ENCODE data around the gene PDZRN3. TPM values are rescaled to one million over a fixed set of nuclear protein-coding genes. Genes with fewer than 3 reads are reported as not detected.

The PDZRN3 gene
- total and polyA plus RNA-seq, 2 experiments from 2014 or later = 7.5 to 14.0 TPM

DNA sequence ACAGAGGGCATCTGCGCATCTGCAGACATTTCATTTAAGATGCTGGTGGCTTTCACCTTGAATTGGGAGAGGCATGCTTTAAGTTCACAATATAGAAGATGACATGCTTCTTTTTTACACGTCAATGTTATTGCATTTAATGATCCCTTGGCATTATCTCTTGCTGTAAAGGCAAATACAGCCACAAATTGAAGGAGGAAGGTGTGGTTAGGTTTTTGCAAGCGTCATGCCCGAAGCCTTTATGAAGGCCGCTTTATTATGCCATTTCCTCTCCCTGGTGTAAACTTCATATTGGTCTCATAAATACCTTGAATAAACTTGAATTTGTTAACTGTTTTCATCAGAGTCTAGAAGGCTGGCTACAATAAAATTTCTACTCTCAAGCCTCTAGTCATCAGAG is 212.7 kb downstream of the PDZRN3 start:
- H3K4me3 Mint-ChIP-seq = no peak overlapping the region
- Histone ChIP-seq H3F3A (replicated peaks; ENCODE audit: low read depth) (no peaks in the 10 kb centered on the region), H3K9me2 (ENCODE audit: insufficient read depth) (no peaks in the 10 kb centered on the region), H3K4me1 (ENCODE audit: insufficient read depth) (peaks cover 8% of the 10 kb centered on the region; the same call in 1 of the 2 replicates), H3K27me3 (ENCODE audit: insufficient read depth) (no peaks in the 10 kb centered on the region), H3K4me2 (no peak overlapping the region), H4K20me1 (replicated peaks; ENCODE audit: insufficient read depth) (no peaks in the 10 kb centered on the region), H2AFZ (no peak overlapping the region), H3K79me2 (replicated peaks; ENCODE audit: insufficient read depth) (no peaks in the 10 kb centered on the region), H3K27ac (ENCODE audit: low read depth) (no peak overlapping the region), H3K36me3 (ENCODE audit: insufficient read depth) (no peaks in the 10 kb centered on the region), H3K4me3 (no peak overlapping the region)
- H3K27ac Mint-ChIP-seq = no peak overlapping the region
- H3K9me3 Mint-ChIP-seq = no peaks in the 10 kb centered on the region
- no peak for TF ChIP-seq EZH2 (IDR thresholded peaks at IDR 0.05; ENCODE audit: low read depth, unreplicated experiment)
- no peak for TF ChIP-seq EZH2phosphoT487 (IDR thresholded peaks at IDR 0.05; ENCODE audit: unreplicated experiment)
- no peak for TF ChIP-seq ZNF114 (CRISPR knock-in tag; IDR thresholded peaks at IDR 0.05)
- no peak for TF ChIP-seq CTCF (conservative IDR thresholded peaks at IDR 0.05; ENCODE audit: low read depth in 2 of 2)
- TF ChIP-seq NANOG (IDR thresholded peaks at IDR 0.05; ENCODE audit: borderline replicate concordance) = no peak
- TF ChIP-seq CREB1 (CRISPR knock-in tag; IDR thresholded peaks at IDR 0.05; ENCODE audit: low read depth) = no peak
- TF ChIP-seq, protein P1, sequence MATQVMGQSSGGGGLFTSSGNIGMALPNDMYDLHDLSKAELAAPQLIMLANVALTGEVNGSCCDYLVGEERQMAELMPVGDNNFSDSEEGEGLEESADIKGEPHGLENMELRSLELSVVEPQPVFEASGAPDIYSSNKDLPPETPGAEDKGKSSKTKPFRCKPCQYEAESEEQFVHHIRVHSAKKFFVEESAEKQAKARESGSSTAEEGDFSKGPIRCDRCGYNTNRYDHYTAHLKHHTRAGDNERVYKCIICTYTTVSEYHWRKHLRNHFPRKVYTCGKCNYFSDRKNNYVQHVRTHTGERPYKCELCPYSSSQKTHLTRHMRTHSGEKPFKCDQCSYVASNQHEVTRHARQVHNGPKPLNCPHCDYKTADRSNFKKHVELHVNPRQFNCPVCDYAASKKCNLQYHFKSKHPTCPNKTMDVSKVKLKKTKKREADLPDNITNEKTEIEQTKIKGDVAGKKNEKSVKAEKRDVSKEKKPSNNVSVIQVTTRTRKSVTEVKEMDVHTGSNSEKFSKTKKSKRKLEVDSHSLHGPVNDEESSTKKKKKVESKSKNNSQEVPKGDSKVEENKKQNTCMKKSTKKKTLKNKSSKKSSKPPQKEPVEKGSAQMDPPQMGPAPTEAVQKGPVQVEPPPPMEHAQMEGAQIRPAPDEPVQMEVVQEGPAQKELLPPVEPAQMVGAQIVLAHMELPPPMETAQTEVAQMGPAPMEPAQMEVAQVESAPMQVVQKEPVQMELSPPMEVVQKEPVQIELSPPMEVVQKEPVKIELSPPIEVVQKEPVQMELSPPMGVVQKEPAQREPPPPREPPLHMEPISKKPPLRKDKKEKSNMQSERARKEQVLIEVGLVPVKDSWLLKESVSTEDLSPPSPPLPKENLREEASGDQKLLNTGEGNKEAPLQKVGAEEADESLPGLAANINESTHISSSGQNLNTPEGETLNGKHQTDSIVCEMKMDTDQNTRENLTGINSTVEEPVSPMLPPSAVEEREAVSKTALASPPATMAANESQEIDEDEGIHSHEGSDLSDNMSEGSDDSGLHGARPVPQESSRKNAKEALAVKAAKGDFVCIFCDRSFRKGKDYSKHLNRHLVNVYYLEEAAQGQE (IDR thresholded peaks at IDR 0.05; ENCODE audit: unreplicated experiment) = no peak
- TF ChIP-seq, protein P2, sequence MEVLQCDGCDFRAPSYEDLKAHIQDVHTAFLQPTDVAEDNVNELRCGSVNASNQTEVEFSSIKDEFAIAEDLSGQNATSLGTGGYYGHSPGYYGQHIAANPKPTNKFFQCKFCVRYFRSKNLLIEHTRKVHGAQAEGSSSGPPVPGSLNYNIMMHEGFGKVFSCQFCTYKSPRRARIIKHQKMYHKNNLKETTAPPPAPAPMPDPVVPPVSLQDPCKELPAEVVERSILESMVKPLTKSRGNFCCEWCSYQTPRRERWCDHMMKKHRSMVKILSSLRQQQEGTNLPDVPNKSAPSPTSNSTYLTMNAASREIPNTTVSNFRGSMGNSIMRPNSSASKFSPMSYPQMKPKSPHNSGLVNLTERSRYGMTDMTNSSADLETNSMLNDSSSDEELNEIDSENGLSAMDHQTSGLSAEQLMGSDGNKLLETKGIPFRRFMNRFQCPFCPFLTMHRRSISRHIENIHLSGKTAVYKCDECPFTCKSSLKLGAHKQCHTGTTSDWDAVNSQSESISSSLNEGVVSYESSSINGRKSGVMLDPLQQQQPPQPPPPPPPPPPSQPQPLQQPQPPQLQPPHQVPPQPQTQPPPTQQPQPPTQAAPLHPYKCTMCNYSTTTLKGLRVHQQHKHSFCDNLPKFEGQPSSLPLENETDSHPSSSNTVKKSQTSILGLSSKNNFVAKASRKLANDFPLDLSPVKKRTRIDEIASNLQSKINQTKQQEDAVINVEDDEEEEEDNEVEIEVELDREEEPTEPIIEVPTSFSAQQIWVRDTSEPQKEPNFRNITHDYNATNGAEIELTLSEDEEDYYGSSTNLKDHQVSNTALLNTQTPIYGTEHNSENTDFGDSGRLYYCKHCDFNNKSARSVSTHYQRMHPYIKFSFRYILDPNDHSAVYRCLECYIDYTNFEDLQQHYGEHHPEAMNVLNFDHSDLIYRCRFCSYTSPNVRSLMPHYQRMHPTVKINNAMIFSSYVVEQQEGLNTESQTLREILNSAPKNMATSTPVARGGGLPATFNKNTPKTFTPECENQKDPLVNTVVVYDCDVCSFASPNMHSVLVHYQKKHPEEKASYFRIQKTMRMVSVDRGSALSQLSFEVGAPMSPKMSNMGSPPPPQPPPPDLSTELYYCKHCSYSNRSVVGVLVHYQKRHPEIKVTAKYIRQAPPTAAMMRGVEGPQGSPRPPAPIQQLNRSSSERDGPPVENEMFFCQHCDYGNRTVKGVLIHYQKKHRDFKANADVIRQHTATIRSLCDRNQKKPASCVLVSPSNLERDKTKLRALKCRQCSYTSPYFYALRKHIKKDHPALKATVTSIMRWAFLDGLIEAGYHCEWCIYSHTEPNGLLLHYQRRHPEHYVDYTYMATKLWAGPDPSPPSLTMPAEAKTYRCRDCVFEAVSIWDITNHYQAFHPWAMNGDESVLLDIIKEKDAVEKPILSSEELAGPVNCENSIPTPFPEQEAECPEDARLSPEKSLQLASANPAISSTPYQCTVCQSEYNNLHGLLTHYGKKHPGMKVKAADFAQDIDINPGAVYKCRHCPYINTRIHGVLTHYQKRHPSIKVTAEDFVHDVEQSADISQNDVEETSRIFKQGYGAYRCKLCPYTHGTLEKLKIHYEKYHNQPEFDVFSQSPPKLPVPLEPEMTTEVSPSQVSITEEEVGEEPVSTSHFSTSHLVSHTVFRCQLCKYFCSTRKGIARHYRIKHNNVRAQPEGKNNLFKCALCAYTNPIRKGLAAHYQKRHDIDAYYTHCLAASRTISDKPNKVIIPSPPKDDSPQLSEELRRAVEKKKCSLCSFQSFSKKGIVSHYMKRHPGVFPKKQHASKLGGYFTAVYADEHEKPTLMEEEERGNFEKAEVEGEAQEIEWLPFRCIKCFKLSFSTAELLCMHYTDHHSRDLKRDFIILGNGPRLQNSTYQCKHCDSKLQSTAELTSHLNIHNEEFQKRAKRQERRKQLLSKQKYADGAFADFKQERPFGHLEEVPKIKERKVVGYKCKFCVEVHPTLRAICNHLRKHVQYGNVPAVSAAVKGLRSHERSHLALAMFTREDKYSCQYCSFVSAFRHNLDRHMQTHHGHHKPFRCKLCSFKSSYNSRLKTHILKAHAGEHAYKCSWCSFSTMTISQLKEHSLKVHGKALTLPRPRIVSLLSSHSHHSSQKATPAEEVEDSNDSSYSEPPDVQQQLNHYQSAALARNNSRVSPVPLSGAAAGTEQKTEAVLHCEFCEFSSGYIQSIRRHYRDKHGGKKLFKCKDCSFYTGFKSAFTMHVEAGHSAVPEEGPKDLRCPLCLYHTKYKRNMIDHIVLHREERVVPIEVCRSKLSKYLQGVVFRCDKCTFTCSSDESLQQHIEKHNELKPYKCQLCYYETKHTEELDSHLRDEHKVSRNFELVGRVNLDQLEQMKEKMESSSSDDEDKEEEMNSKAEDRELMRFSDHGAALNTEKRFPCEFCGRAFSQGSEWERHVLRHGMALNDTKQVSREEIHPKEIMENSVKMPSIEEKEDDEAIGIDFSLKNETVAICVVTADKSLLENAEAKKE (CRISPR knock-in tag; IDR thresholded peaks at IDR 0.05) = no peak
- no peak for TF ChIP-seq ZNF331 (CRISPR knock-in tag; IDR thresholded peaks at IDR 0.05; ENCODE audit: low read depth)
- no peak for TF ChIP-seq POLR2AphosphoS5 (IDR thresholded peaks at IDR 0.05; ENCODE audit: low read depth)
- H3K4me1 Mint-ChIP-seq = peaks cover 8% of the 10 kb centered on the region
- no peaks in the 10 kb centered on the region for H3K36me3 Mint-ChIP-seq (ENCODE audit: low read depth)
- no peak for ATAC-seq
- DNase-seq (ENCODE audit: low spot score) = no peak
- H3K27me3 Mint-ChIP-seq (ENCODE audit: insufficient read depth, low read depth, poor library complexity) = no peaks in the 10 kb centered on the region
